Measurements from ENCODE around the gene PRR14. TPM values are rescaled to one million over a fixed set of nuclear protein-coding genes. Genes with fewer than 3 reads are reported as not detected.

PRR14 gene
- total RNA-seq, 1 donor from 2014 or later, result 9.2 TPM

- no peak for DNase-seq
These were observed 9.0 kb downstream of the PRR14 start for GRCh38 chr16:30659507-30660423.

GRCh38 chr16:30660424-30661261 lies 9.9 kb downstream of the PRR14 start:
- DNase-seq, result no peak

GRCh38 chr16:30662449-30662848 lies 11.7 kb downstream of the PRR14 start:
- no peak for DNase-seq

DNA sequence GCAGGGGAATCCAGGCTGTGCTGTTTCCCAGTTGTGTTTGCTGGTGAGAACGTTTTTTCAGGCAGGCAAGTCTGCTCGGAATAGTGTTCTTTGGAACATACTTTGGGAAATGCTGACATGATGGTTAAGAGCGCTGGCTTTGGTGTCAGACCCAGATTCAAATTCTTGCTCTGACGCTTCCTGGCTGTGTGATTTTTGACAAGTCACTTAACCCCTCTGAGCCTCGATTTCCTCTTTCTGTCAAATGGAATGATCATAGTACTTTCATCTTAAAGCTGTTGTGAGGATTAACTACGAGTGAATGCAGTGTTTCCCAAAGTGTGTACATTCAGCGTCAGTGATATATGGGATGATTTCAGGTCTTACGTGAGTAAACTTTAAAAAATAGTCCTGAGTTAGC lies 12.3 kb downstream of the PRR14 start:
- DNase-seq, result no peak

DNA sequence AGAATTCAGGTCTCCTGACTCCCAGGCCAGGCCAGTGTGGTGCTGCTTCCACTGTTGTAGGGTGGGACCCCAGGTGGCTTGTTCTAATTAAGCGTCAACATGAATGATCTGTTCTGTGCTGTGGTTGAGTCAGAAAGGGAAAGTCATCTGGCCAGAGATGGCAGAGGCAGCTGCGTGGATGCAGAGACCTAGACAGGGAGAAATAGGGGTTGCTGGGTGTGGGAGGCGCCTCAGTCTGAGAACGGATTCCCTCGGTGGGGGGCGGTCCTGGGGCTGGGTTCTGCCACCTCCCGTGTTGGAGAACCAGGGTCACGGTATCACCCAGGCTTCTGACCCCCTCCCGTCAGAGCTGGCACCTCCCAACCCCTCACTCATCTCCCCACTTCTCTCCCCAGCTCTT lies 13.1 kb downstream of the PRR14 start:
- no peak for DNase-seq

GRCh38 chr16:30664616-30665109 lies 13.9 kb downstream of the PRR14 start:
- no peak for DNase-seq

GRCh38 chr16:30665155-30665829 lies 14.5 kb downstream of the PRR14 start:
- DNase-seq, result no peak

- no peak for DNase-seq
These were observed 15.1 kb downstream of the PRR14 start for GRCh38 chr16:30665830-30666190.

DNA sequence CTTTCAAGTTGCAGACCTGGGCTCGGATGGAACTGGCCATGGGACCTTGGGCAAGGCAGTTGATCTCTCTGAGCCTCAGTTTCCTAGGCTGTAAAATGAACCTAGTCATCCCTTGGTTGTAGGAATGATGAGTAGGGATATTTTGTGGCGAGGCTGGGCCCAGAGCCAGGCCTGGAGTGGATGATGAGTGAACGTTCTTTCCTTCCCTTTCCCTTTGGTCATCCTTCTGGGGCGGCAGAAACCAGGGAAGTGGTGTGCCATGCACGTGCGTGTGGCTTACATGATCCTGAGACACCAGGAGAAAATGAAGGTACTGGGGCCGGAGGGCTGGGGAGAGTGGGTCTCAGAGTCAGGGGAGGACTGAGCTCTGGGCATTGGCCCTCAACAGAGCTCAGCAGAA lies 15.9 kb downstream of the PRR14 start:
- no peak for DNase-seq

- no peak for DNase-seq
These were observed 16.7 kb downstream of the PRR14 start for GRCh38 chr16:30667361-30667905.

DNA sequence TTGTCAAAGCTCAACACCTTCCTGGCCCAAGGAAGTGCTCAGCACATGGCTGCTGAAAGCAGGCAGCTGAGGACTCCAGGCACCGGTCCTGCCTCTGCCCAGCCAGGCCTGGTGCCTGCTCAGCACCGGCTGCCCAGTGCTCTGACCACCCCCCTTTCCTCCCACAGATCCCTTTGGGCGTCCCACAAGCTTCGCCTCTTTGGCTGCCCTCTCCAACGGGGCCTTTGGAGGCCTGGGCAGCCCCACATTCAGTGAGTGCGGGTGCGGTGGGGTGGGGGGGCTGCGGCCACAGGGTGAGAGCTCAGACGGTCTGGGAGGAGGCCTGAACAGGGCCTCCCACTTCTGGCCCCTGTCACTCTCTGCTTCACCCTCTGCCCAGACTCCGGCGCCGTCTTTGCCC lies 17.6 kb downstream of the PRR14 start:
- DNase-seq, result no peak

GRCh38 chr16:30669026-30669902 lies 18.5 kb downstream of the PRR14 start:
- DNase-seq, result no peak

DNA sequence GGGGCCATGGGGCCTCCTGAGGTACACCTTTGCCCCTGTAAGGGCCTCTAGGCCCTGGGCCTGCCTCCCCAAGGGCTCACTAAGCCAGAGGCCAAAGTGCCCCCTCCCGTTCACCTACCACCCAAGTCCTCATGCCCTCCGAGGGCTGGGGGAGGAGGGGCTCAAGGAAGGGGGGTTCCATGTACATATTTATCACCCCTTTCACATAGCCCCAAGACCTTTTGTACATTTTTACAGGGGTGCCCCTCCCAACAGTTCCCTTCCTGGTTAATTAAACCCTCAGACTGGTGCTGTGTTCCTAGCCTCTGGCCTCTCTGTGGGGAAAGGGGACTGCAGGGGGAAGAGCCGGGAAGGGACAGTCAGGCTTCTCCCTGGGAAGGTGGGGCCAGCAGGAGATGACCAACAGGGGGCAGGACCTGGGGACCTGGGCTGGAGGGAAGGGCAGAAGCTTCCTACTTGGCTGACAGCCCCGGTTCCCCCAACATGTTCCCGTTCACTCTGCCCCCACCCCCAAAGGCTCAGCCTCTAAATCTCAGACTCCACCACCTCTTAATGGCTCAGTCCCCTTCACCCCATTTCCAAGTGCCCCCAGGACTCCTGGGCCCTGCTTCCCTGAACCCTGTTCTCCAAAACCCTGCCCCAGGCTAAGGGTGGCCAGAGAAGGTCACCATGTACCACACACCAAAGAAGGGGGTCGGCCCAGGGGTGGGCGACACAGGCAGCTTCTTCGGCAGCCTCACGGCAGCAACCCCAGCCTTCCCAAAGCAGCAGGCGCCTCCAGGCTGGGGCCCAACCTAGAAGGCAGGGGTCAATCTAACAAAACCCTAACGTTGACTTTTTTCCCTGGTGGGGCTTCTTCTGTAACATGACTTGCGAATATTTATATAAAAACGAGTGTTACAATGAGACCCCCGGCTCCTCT lies 19.4 kb downstream of the PRR14 start:
- DNase-seq, result no peak

GRCh38 chr16:30675143-30675542 lies 24.4 kb downstream of the PRR14 start:
- no peak for DNase-seq

- no peak for DNase-seq
These were observed 27.3 kb downstream of the PRR14 start for GRCh38 chr16:30677931-30678585.

- no peak for DNase-seq
These were observed 27.8 kb downstream of the PRR14 start for GRCh38 chr16:30678586-30678970.

DNA sequence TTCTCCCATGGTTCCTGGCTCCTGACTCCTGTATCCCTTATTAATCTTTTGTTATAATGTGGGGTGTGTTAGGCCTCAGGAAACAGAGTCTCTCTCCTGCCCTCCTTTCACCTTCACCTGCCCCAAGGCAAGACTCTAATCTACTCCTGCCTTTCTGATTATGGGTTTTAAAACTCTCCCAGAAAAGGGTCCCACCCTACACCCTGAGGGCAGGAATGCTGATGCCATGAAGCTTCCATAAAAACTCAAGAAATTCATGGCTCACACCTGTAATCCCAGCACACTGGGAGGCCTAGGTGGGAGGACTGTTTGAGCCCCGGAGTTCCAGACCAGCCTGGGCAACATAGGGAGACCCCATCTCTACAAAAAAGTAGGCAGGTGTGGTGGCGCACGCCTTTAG lies 29.6 kb downstream of the PRR14 start:
- no peak for DNase-seq

DNA sequence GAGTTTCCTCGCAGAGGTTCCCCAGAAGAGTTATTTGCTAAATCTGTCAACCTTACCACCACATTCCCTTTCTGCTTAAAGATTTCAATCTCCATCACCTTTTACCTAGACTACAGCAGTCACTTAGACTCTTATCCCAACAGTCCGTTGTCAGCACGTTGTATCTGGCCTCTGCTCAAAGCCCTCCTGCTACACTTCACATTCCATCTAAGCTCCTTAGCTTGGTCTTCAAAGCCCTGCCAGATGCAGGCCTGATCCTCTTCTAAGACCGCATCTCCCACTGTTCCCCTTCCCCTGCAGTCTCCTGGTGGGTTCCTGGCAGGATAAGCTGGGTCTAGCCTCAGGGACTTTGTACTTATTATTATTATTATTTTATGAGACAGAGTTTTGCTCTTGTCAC lies 37.9 kb downstream of the PRR14 start:
- DNase-seq, result no peak

GRCh38 chr16:30691907-30692306 lies 41.1 kb downstream of the PRR14 start:
- no peak for DNase-seq
